Kidney (tissue), 14 donors: ENCODE results near the gene MRPL54. TPM values are rescaled to one million over a fixed set of nuclear protein-coding genes. Genes with fewer than 3 reads are reported as not detected.
"Not testable (repeated sequence)": the region's sequence is repeated elsewhere in the genome, so short reads cannot be mapped to it uniquely, and the experiment has no call there.

ENCODE experiments used
- DNase-seq, 5 donors: peaks; one replicate each; pipeline ENCODE4 v3.0.0-alpha.2; 2013 to 2020
- FAIRE-seq: peaks from 2 replicates; lab custom pipeline; 2012; peaks lifted over from hg19 to GRCh38; lab: Jason Lieb, UNC
- H3K27ac ChIP-seq, 2 donors: one replicate each; pipeline ENCODE4 v1.7.0; 2013; ENCODE audit warnings: low read depth in 2 of 2, low read length in 2 of 2, inconsistent platforms in 1 of 2
- H3K27me3 ChIP-seq: one replicate; pipeline ENCODE4 v1.7.1; 2013; ENCODE audit warnings: low read length, inconsistent platforms; ENCODE audit not compliant: control insufficient read depth, insufficient read depth
- H3K36me3 ChIP-seq, 3 donors: one replicate each; pipeline versions ENCODE4 v1.7.0 to v1.7.1; 2013; ENCODE audit warnings: low read length in 3 of 3, control low read depth in 1 of 3, inconsistent platforms in 1 of 3; ENCODE audit not compliant: insufficient read depth in 3 of 3, control insufficient read depth in 2 of 3
- H3K4me1 ChIP-seq, 3 donors: one replicate each; pipeline versions ENCODE4 v1.7.0 to v1.7.1; 2013; ENCODE audit warnings: low read length in 3 of 3, inconsistent platforms in 1 of 3, low read depth in 1 of 3; ENCODE audit not compliant: control insufficient read depth in 2 of 3, insufficient read depth in 2 of 3
- H3K4me3 ChIP-seq, 3 donors: one replicate each; pipeline versions ENCODE4 v1.7.0 to v1.8.1; 2013; ENCODE audit warnings: low read length in 3 of 3, control low read depth in 1 of 3, inconsistent platforms in 1 of 3
- H3K9ac ChIP-seq, 3 donors: one replicate each; pipeline versions ENCODE4 v1.7.0 to v1.7.1; 2013; ENCODE audit warnings: low read length in 3 of 3, control low read depth in 1 of 3, inconsistent platforms in 1 of 3
- H3K9me3 ChIP-seq, 3 donors: one replicate each; pipeline versions ENCODE4 v1.7.0 to v1.7.1; 2013; ENCODE audit warnings: low read length in 3 of 3, control low read depth in 1 of 3, inconsistent platforms in 1 of 3; ENCODE audit not compliant: control insufficient read depth in 2 of 3, insufficient read depth in 1 of 3
- CTCF ChIP-seq: IDR thresholded peaks from 3 replicates; pipeline ENCODE4 v1.5.1; 2012; ENCODE audit warnings: mild to moderate bottlenecking, moderate library complexity, borderline replicate concordance; ENCODE audit not compliant: insufficient read depth; ENCODE audit errors: extremely low read depth
- intact Hi-C: fragments of 100-400 bp; cut with DNase I; formaldehyde crosslinking; loops from one replicate; pipeline ENCODE4 v1.11.1; 2022
- polyA plus RNA-seq: library from polyadenylated mRNA; stranded (reverse); fragments of 350-450 nt; fragmentation: Illumina TruSeq; extraction: RNeasy Lipid Tissue Mini Kit (QIAGEN cat#74804); gene quantifications from one replicate; pipeline ENCODE4 v1.2.3, GENCODE V29; 2014; ENCODE audit warnings: low read depth, low replicate concordance; ENCODE audit not compliant: insufficient read depth
- total RNA-seq: library from RNA; stranded (reverse); fragmentation: NEBNext Ultra II Directional; extraction: Animal tissue kit (Norgen Biotek cat#: 25700); gene quantifications from one replicate; pipeline ENCODE4 v1.2.1, GENCODE V29; 2021
- donor health status: control.
- donor health status: control.
- donor health status: control.
- donor health status: control.
- donor health status: control.
- donor health status: DM: yes; HTN: yes; CAD: no.
- donor health status: Normal renal cell carcinoma (clear cell type).

The MRPL54 gene
- total and polyA plus RNA-seq, 2 donors from 2014 or later, result 57.6 to 151 TPM

DNA sequence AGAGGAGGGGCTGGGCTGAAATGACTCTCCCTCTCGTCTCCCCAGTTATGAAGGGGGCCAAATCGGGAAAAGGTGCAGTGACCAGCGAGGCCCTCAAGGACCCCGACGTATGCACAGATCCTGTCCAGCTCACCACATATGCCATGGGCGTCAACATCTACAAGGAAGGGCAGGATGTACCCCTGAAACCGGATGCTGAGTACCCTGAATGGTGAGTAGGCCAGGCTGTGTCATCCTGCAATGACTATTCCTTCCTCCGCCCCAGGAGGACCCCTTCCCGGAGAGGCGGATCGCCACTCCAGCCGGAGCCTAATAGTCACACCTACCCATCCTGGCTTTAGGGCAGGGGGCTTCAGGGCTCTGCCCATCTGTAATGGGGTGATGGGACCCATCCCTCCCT, 2.6 kb downstream of the MRPL54 start:
- Histone ChIP-seq H3K4me1 (peaks cover 0 to 11% (median 3%) of the 10 kb centered on the region in 3 donors), H3K27me3 (no peaks in the 10 kb centered on the region), H3K27ac (no peak overlapping the region), H3K36me3 (peaks cover 0 to 9% (median 2%) of the 10 kb centered on the region in 3 donors), H3K4me3 (no peak overlapping the region), H3K9me3 (no peaks in the 10 kb centered on the region), H3K9ac (no peak overlapping the region)
- FAIRE-seq, result no peak
- DNase-seq, result no peak
- intact Hi-C loops, result no loop called here
- TF ChIP-seq CTCF, result no peak

DNA sequence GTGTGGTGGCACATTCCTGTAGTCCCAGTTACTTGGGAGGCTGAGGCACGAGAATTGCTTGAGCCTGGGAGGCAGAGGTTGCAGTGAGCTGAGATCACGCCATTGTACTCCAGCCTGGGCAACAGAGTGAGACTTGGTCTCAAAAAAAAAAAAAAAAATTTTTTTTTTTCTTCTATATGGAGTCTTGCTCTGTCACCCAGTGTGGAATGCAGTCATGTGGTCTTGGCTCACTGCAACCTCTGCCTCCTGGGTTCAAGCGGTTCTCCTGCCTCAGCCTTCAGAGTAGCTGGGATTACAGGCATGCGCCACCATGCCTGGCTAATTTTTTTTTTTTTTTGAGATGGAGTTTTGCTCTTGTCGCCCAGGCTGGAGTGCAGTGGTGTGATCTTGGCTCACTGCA, 3.3 kb downstream of the MRPL54 start:
- H3K9me3 ChIP-seq, DNase-seq, FAIRE-seq, H3K9ac ChIP-seq, H3K27ac ChIP-seq, intact Hi-C loops, H3K27me3 ChIP-seq, H3K4me1 ChIP-seq, H3K4me3 ChIP-seq, H3K36me3 ChIP-seq: not testable (repeated sequence)

GRCh38 chr19:3766520-3766919, 4.0 kb downstream of the MRPL54 start:
- Histone ChIP-seq H3K9ac (no peak overlapping the region), H3K36me3 (peaks cover 0 to 9% (median 2%) of the 10 kb centered on the region in 3 donors), H3K27ac (no peak overlapping the region), H3K4me3 (no peak overlapping the region), H3K4me1 (peaks cover 0 to 10% (median 3%) of the 10 kb centered on the region in 3 donors), H3K27me3 (no peaks in the 10 kb centered on the region), H3K9me3 (no peaks in the 10 kb centered on the region)
- FAIRE-seq, result no peak
- intact Hi-C loops, result no loop called here
- TF ChIP-seq CTCF, result no peak
- DNase-seq, result no peak

- Histone ChIP-seq H3K9ac (no peak overlapping the region), H3K9me3 (no peaks in the 10 kb centered on the region), H3K4me3 (no peak overlapping the region), H3K27ac (no peak overlapping the region), H3K27me3 (no peaks in the 10 kb centered on the region), H3K36me3 (peaks cover 0 to 9% (median 2%) of the 10 kb centered on the region in 3 donors), H3K4me1 (peaks cover 0 to 7% (median 0%) of the 10 kb centered on the region in 3 donors)
- intact Hi-C loops, result no loop called here
- no peak for TF ChIP-seq CTCF
- DNase-seq (no peak), FAIRE-seq (no peak)
These were observed 4.6 kb downstream of the MRPL54 start for GRCh38 chr19:3767050-3767449.
